ENCODE results near the gene PRR30.
"Not testable (repeated sequence)": the region's sequence is repeated elsewhere in the genome, so short reads cannot be mapped to it uniquely, and the experiment has no call there.

The PRR30 gene

GRCh38 chr2:27139310-27139709 is at the start of gene PRR30:
Gene PRR30, minus strand, starts transcription at chr2:27139410. Its CDS starts 1,081 bp downstream, at chr2:27138329.
- DNase-seq = no peak

- no peak for DNase-seq
These were observed 47.6 kb upstream of the PRR30 start for GRCh38 chr2:27186613-27187345.

GRCh38 chr2:27185331-27186026 is 46.3 kb upstream of the PRR30 start:
- no peak for DNase-seq

GRCh38 chr2:27184115-27184514 is 44.9 kb upstream of the PRR30 start:
- DNase-seq = no peak

- DNase-seq = no peak
These were observed 43.1 kb upstream of the PRR30 start for GRCh38 chr2:27182346-27182745.

GRCh38 chr2:27179344-27180000 is 40.3 kb upstream of the PRR30 start:
- DNase-seq = no peak

- no peak for DNase-seq
These were observed 39.3 kb upstream of the PRR30 start for GRCh38 chr2:27178469-27178868.

- no peak for DNase-seq
These were observed 38.5 kb upstream of the PRR30 start for GRCh38 chr2:27177441-27178351.

GRCh38 chr2:27175781-27176180 is 36.6 kb upstream of the PRR30 start:
- not testable (repeated sequence) for DNase-seq

- DNase-seq = no peak
These were observed 36.1 kb upstream of the PRR30 start for GRCh38 chr2:27175330-27175729.

- DNase-seq = no peak
These were observed 35.4 kb upstream of the PRR30 start for GRCh38 chr2:27174638-27175037.

- no peak for DNase-seq
These were observed 32.2 kb upstream of the PRR30 start for GRCh38 chr2:27171351-27171848.

GRCh38 chr2:27170581-27171337 is 31.5 kb upstream of the PRR30 start:
- no peak for DNase-seq

GRCh38 chr2:27164960-27165763 is 26.0 kb upstream of the PRR30 start:
- no peak for DNase-seq

- no peak for DNase-seq
These were observed 23.2 kb upstream of the PRR30 start for GRCh38 chr2:27162151-27163121.

GRCh38 chr2:27160191-27160590 is 21.0 kb upstream of the PRR30 start:
- DNase-seq = no peak

- DNase-seq = no peak
These were observed 20.1 kb upstream of the PRR30 start for GRCh38 chr2:27159271-27159670.

- no peak for DNase-seq
These were observed 19.3 kb upstream of the PRR30 start for GRCh38 chr2:27158468-27158867.

GRCh38 chr2:27155069-27155520 is 15.9 kb upstream of the PRR30 start:
- DNase-seq = no peak

- no peak for DNase-seq
These were observed 15.3 kb upstream of the PRR30 start for GRCh38 chr2:27154488-27154887.
